B cell (primary cell): ENCODE results near the gene ELL3. TPM values are rescaled to one million over a fixed set of nuclear protein-coding genes. Genes with fewer than 3 reads are reported as not detected.

Experiments used
- ATAC-seq: fragments of 200-7000 bp; cut with Tn5 transposase; one replicate; pipeline ENCODE4 v1.10.0; 2021; ENCODE audit warnings: low read depth, mild to moderate bottlenecking, moderate number of reproducible peaks, moderate library complexity
- CTCF ChIA-PET: fragments of 350-600 bp; sonication (Branson Sonifier 250); formaldehyde crosslinking; loops from one replicate; lab custom pipeline; 2021; ENCODE audit warnings: antibody characterized with exemption, inconsistent platforms; lab: Charles Lee
- POLR2A ChIA-PET: fragments of 350-600 bp; sonication (Branson Sonifier 250); formaldehyde crosslinking; loops from one replicate; lab custom pipeline; 2021; ENCODE audit warnings: antibody characterized with exemption; lab: Charles Lee
- DNase-seq: peaks from one replicate; pipeline ENCODE4 v3.0.0; 2013
- H2AFZ ChIP-seq: 2 replicates; pipeline ENCODE4 v1.6.1; 2012; ENCODE audit warnings: mild to moderate bottlenecking, low read depth, low read length; ENCODE audit not compliant: insufficient read depth, poor library complexity, severe bottlenecking
- H3K27ac ChIP-seq, 2 donors: 1 replicate in 1 of 2; 2 replicates in 1 of 2; pipeline ENCODE4 v1.5.1; 2012 to 2013; ENCODE audit warnings: low read length in 2 of 2, mild to moderate bottlenecking in 2 of 2, moderate library complexity in 1 of 2
- H3K27me3 ChIP-seq, 4 experiments: fragments of 200-600 bp in 1 of 4; sonication (generic) in 1 of 4; replicated peaks in 1 of 4; 1 replicate in 2 of 4; 2 replicates in 2 of 4; pipeline versions ENCODE4 v1.6.1 to v1.7.0; 2013 to 2016; ENCODE audit warnings: low read length in 3 of 4, mild to moderate bottlenecking in 2 of 4, mixed read lengths in 1 of 4, moderate library complexity in 1 of 4; ENCODE audit not compliant: insufficient read depth in 4 of 4, control insufficient read depth in 3 of 4; ENCODE audit errors: control extremely low read depth in 1 of 4
- H3K36me3 ChIP-seq, 2 experiments: replicated peaks in 1 of 2; 1 replicate in 1 of 2; 2 replicates in 1 of 2; pipeline versions ENCODE4 v1.6.1 to v1.7.1; 2013; ENCODE audit warnings: low read length in 1 of 2; ENCODE audit not compliant: insufficient read depth in 2 of 2, control insufficient read depth in 1 of 2; ENCODE audit errors: control extremely low read depth in 1 of 2, extremely low read depth in 1 of 2
- H3K4me1 ChIP-seq, 2 donors: fragments of 200-600 bp in 1 of 2; sonication (generic) in 1 of 2; 1 replicate in 1 of 2; 2 replicates in 1 of 2; pipeline versions ENCODE4 v1.5.1 to v1.6.1; 2013 to 2017; ENCODE audit warnings: low read length in 2 of 2; ENCODE audit not compliant: control insufficient read depth in 2 of 2, insufficient read depth in 2 of 2
- H3K4me2 ChIP-seq: replicated peaks from 2 replicates; pipeline ENCODE3; 2012; ENCODE audit warnings: mild to moderate bottlenecking, low read depth, low read length; ENCODE audit not compliant: poor library complexity, severe bottlenecking
- H3K4me3 ChIP-seq, 5 experiments: fragments of 200-600 bp in 1 of 5; sonication (generic) in 1 of 5; 1 replicate in 3 of 5; 2 replicates in 2 of 5; pipeline versions ENCODE4 v1.5.1 to v1.7.0; 2011 to 2016; ENCODE audit warnings: low read length in 4 of 5, mild to moderate bottlenecking in 4 of 5, low read depth in 2 of 5, control low read depth in 1 of 5, moderate library complexity in 1 of 5; ENCODE audit not compliant: insufficient read depth in 1 of 5; ENCODE audit errors: control extremely low read depth in 1 of 5, extremely low read depth in 1 of 5
- H3K79me2 ChIP-seq: fragments of 200-600 bp; sonication (generic); one replicate; pipeline ENCODE4 v1.6.0; 2016; ENCODE audit warnings: low read length; ENCODE audit not compliant: control insufficient read depth, insufficient read depth
- H3K9ac ChIP-seq: fragments of 200-600 bp; sonication (generic); 2 replicates; pipeline ENCODE4 v1.6.1; 2017; ENCODE audit warnings: mild to moderate bottlenecking, low read length, moderate library complexity
- H3K9me3 ChIP-seq, 3 donors: one replicate each; pipeline versions ENCODE4 v1.6.1 to v1.7.1; 2013; ENCODE audit warnings: low read length in 2 of 3; ENCODE audit not compliant: control insufficient read depth in 2 of 3, insufficient read depth in 1 of 3; ENCODE audit errors: control extremely low read depth in 1 of 3
- H4K20me1 ChIP-seq: 2 replicates; pipeline ENCODE4 v1.6.0; 2012; ENCODE audit warnings: mild to moderate bottlenecking, low read length; ENCODE audit not compliant: insufficient read depth, control insufficient read depth, poor library complexity, severe bottlenecking
- H3K27ac Mint-ChIP-seq: one replicate; pipeline ENCODE4 v1.8.0; 2021; ENCODE audit warnings: mixed read lengths
- H3K27me3 Mint-ChIP-seq: one replicate; pipeline ENCODE4 v1.8.0; 2021; ENCODE audit warnings: mixed read lengths
- H3K4me1 Mint-ChIP-seq: one replicate; pipeline ENCODE4 v1.8.0; 2021; ENCODE audit warnings: mixed read lengths
- H3K4me3 Mint-ChIP-seq: one replicate; pipeline ENCODE4 v1.8.0; 2021; ENCODE audit warnings: mixed read lengths
- H3K9me3 Mint-ChIP-seq: one replicate; pipeline ENCODE4 v1.8.0; 2022; ENCODE audit warnings: mixed read lengths; ENCODE audit not compliant: insufficient read depth
- CTCF ChIP-seq: fragments of 200-600 bp; IDR thresholded peaks from one replicate; pipeline ENCODE4 v1.8.0; 2022; ENCODE audit warnings: antibody characterized with exemption, mild to moderate bottlenecking
- EZH2 ChIP-seq: IDR thresholded peaks from 2 replicates; pipeline ENCODE4 v1.6.1; 2012; ENCODE audit warnings: borderline replicate concordance, low read depth, mild to moderate bottlenecking, moderate library complexity, low read length; ENCODE audit not compliant: insufficient read depth, poor library complexity, severe bottlenecking
- WGBS: methylation state at CpG from one replicate; pipeline ENCODE4 v1.1.5; 2013; ENCODE audit warnings: missing lambda C conversion rate; ENCODE audit not compliant: insufficient coverage; 5-methylcytosine and 5-hydroxymethylcytosine counted together
- intact Hi-C: fragments of 100-400 bp; cut with micrococcal nuclease; formaldehyde crosslinking; loops from one replicate; pipeline ENCODE4 v1.10.0; 2022
- polyA plus RNA-seq: library from polyadenylated mRNA; depleted of rRNA; stranded (reverse); fragments of >200 nt; gene quantifications from 2 replicates; pipeline ENCODE4 v1.2.3, GENCODE V29; 2012
- total RNA-seq, 2 donors: library from RNA; stranded (reverse); fragments of 120-200 nt in 1 of 2; gene quantifications; 1 replicate in 1 of 2; 2 replicates in 1 of 2; pipeline versions ENCODE4 v1.2.3 to v1.2.4, GENCODE V29; 2013 to 2022

The ELL3 gene
- total and polyA plus RNA-seq, 2 donors (not counting 1 experiment from before 2014, with no cell fraction given) = 22.0 to 88.8 TPM

- ChIA-PET POLR2A (interaction anchor here (1.6 to 2.2 kb wide), 2 partner anchors 8 to 23 kb away, joined by 12 to 17 read pairs; partner anchors contain the start of genes ELL3 and SERF2), CTCF (interaction anchor here (0.8 to 2.0 kb wide), 3 partner anchors 9 to 23 kb away, joined by 5 to 18 read pairs (median 10); partner anchors contain the start of gene ELL3)
- no peak for DNase-seq
- H3K4me2 ChIP-seq = peak overlapping the region; percentile 90
- H3K79me2 ChIP-seq = peaks cover 33% of the 10 kb centered on the region
- 95% methylated on average over 10 of the region's 16 CpGs for whole genome bisulfite sequencing
- TF ChIP-seq CTCF (no peak), EZH2 (no peak)
- Mint-ChIP-seq H3K4me1 (peaks cover 53% of the 10 kb centered on the region), H3K27me3 (no peaks in the 10 kb centered on the region), H3K4me3 (peak overlapping the region; percentile 98), H3K9me3 (no peaks in the 10 kb centered on the region), H3K27ac (peak overlapping the region; percentile 81)
- H3K36me3 ChIP-seq = peaks cover 0 to 48% of the 10 kb centered on the region in 2 experiments
- peaks cover 0 to 9% (median 0%) of the 10 kb centered on the region in 3 donors for H3K9me3 ChIP-seq
- peak overlapping the region; percentile 79 to 81 for H3K27ac ChIP-seq
- no peak overlapping the region for H2AFZ ChIP-seq
- no peak overlapping the region for H3K9ac ChIP-seq
- H3K4me3 ChIP-seq = no peak overlapping the region
- intact Hi-C loops = no loop called here
- peaks cover 24% of the 10 kb centered on the region for H4K20me1 ChIP-seq
- H3K4me1 ChIP-seq = peaks cover 14 to 39% of the 10 kb centered on the region in 2 donors
- no peaks in the 10 kb centered on the region for H3K27me3 ChIP-seq
- no peak for ATAC-seq
Measured at GRCh38 chr15:43799209-43799944, 22.6 kb upstream of the ELL3 start.

- ATAC-seq (no peak), DNase-seq (no peak)
- peaks cover 0 to 9% (median 0%) of the 10 kb centered on the region in 3 donors for H3K9me3 ChIP-seq
- no peak overlapping the region for H3K4me3 Mint-ChIP-seq
- peaks cover 0 to 55% of the 10 kb centered on the region in 2 experiments for H3K36me3 ChIP-seq
- no peak overlapping the region for H3K27ac ChIP-seq
- no peak overlapping the region for H3K9ac ChIP-seq
- H3K4me1 Mint-ChIP-seq = peaks cover 76% of the 10 kb centered on the region
- TF ChIP-seq EZH2 = no peak
- no peak for TF ChIP-seq CTCF
- H4K20me1 ChIP-seq = peaks cover 39% of the 10 kb centered on the region
- WGBS = no CpG with 5 or more reads among the region's 3 CpGs
- H3K4me2 ChIP-seq = no peak overlapping the region
- CTCF ChIA-PET = interaction anchor here (1.0 to 3.2 kb wide), 3 partner anchors 10 to 26 kb away, joined by 3 to 13 read pairs (median 6); partner anchors contain the start of gene ELL3
- peaks cover 48% of the 10 kb centered on the region for H3K79me2 ChIP-seq
- intact Hi-C loops = no loop called here
- no peak overlapping the region for H3K4me3 ChIP-seq
- no peak overlapping the region for H3K27ac Mint-ChIP-seq
- H3K4me1 ChIP-seq = peaks cover 21 to 56% of the 10 kb centered on the region in 2 donors
- H3K9me3 Mint-ChIP-seq = no peaks in the 10 kb centered on the region
- no peak overlapping the region for H2AFZ ChIP-seq
- POLR2A ChIA-PET = interaction anchor here (2.0 kb wide), 1 partner anchor 20 kb away, joined by 6 read pairs; the partner anchor contains the start of gene ELL3
- no peaks in the 10 kb centered on the region for H3K27me3 ChIP-seq
- no peaks in the 10 kb centered on the region for H3K27me3 Mint-ChIP-seq
Measured at GRCh38 chr15:43796566-43796965, 19.8 kb upstream of the ELL3 start.
